Activated CD8-positive, alpha-beta T cell treated with anti-CD3 and anti-CD28 coated beads, Interleukin-2, amount 10 ng/mL, durations not matched to agents 7 days and 5 days (primary cell): ENCODE measurements around the gene TRMT2A. TPM values are rescaled to one million over a fixed set of nuclear protein-coding genes. Genes with fewer than 3 reads are reported as not detected.

Source experiments
- ATAC-seq: fragments of 150-1000 bp; cut with Tn5 transposase; one replicate; pipeline ENCODE4 v1.10.0; 2021; ENCODE audit warnings: moderate library complexity
- CTCF ChIA-PET: fragments of 350-600 bp; sonication (Branson Sonifier 250); formaldehyde crosslinking; loops from one replicate; lab custom pipeline; 2021; ENCODE audit warnings: antibody characterized with exemption; lab: Charles Lee
- POLR2A ChIA-PET: fragments of 350-600 bp; sonication (Branson Sonifier 250); formaldehyde crosslinking; loops from one replicate; lab custom pipeline; 2021; ENCODE audit warnings: antibody characterized with exemption; lab: Charles Lee
- DNase-seq: peaks from one replicate; pipeline ENCODE4 v3.0.0-alpha.2; 2020
- H3K27ac Mint-ChIP-seq: one replicate; pipeline ENCODE4 v1.8.0; 2021; ENCODE audit warnings: mild to moderate bottlenecking, mixed read lengths
- H3K27me3 Mint-ChIP-seq: one replicate; pipeline ENCODE4 v1.8.0; 2021; ENCODE audit warnings: low read depth, mixed read lengths
- H3K36me3 Mint-ChIP-seq: one replicate; pipeline ENCODE4 v1.8.0; 2021; ENCODE audit warnings: low read depth, mixed read lengths
- H3K4me1 Mint-ChIP-seq: one replicate; pipeline ENCODE4 v1.8.0; 2021; ENCODE audit warnings: low read depth, mixed read lengths
- H3K4me3 Mint-ChIP-seq: one replicate; pipeline ENCODE4 v1.8.0; 2021; ENCODE audit warnings: mild to moderate bottlenecking, mixed read lengths
- H3K9me3 Mint-ChIP-seq: one replicate; pipeline ENCODE4 v1.8.0; 2022; ENCODE audit warnings: mixed read lengths; ENCODE audit not compliant: insufficient read depth
- total RNA-seq, 2 experiments: library from RNA; stranded (reverse); gene quantifications; one replicate each; pipeline ENCODE4 v1.2.3, GENCODE V29; 2021

TRMT2A gene
- total RNA-seq, 2 experiments from 2014 or later: 92.1 to 102 TPM

- Mint-ChIP-seq H3K27ac (no peak overlapping the region), H3K36me3 (peaks cover 60% of the 10 kb centered on the region), H3K4me1 (peaks cover 37% of the 10 kb centered on the region), H3K9me3 (no peaks in the 10 kb centered on the region), H3K4me3 (no peak overlapping the region), H3K27me3 (no peaks in the 10 kb centered on the region)
- ChIA-PET CTCF (no interaction called here), POLR2A (interaction anchor here (1.2 kb wide), 1 partner anchor 33 kb away, joined by 3 read pairs; no protein-coding TSS in a partner anchor)
- ATAC-seq: no peak
- DNase-seq: no peak
Measured at GRCh38 chr22:20124083-20124787, 7.2 kb upstream of the TRMT2A start.

- no peaks in the 10 kb centered on the region for H3K27me3 Mint-ChIP-seq
- CTCF ChIA-PET: no interaction called here
- DNase-seq: no peak
- ATAC-seq: no peak
- H3K27ac Mint-ChIP-seq: no peak overlapping the region
- no peak overlapping the region for H3K4me3 Mint-ChIP-seq
- H3K9me3 Mint-ChIP-seq: no peaks in the 10 kb centered on the region
- H3K36me3 Mint-ChIP-seq: peaks cover 66% of the 10 kb centered on the region
- H3K4me1 Mint-ChIP-seq: peaks cover 39% of the 10 kb centered on the region
- POLR2A ChIA-PET: no interaction called here
Measured at GRCh38 chr22:20123366-20124082, 6.5 kb upstream of the TRMT2A start.

GRCh38 chr22:20121856-20122415 is 4.9 kb upstream of the TRMT2A start:
- Mint-ChIP-seq H3K4me3 (no peak overlapping the region), H3K36me3 (peaks cover 64% of the 10 kb centered on the region), H3K27ac (no peak overlapping the region), H3K27me3 (no peaks in the 10 kb centered on the region), H3K4me1 (peaks cover 40% of the 10 kb centered on the region), H3K9me3 (no peaks in the 10 kb centered on the region)
- ChIA-PET CTCF (interaction anchor here (0.8 kb wide), 1 partner anchor 9 kb away, joined by 3 read pairs; no protein-coding TSS in a partner anchor), POLR2A (no interaction called here)
- DNase-seq (no peak), ATAC-seq (no peak)

- peaks cover 61% of the 10 kb centered on the region for H3K4me1 Mint-ChIP-seq
- H3K27me3 Mint-ChIP-seq: no peaks in the 10 kb centered on the region
- peak overlapping the region; percentile 83 for H3K27ac Mint-ChIP-seq
- no peaks in the 10 kb centered on the region for H3K9me3 Mint-ChIP-seq
- H3K4me3 Mint-ChIP-seq: peak overlapping the region; percentile 88
- POLR2A ChIA-PET: interaction anchor here (0.8 to 1.3 kb wide), 4 partner anchors 17 to 98 kb away, joined by 3 read pairs; partner anchors contain the start of gene TANGO2
- CTCF ChIA-PET: interaction anchor here (1.4 to 4.4 kb wide), 3 partner anchors 10 to 98 kb away, joined by 3 to 28 read pairs (median 6); no protein-coding TSS in a partner anchor
- no peak for DNase-seq
- peaks cover 59% of the 10 kb centered on the region for H3K36me3 Mint-ChIP-seq
- no peak for ATAC-seq
Measured at GRCh38 chr22:20118300-20119020, 1.4 kb upstream of the TRMT2A start.

GRCh38 chr22:20117633-20118299 is 740 bp upstream of the TRMT2A start:
- ATAC-seq (peak; percentile 22), DNase-seq (peak; percentile 65)
- Mint-ChIP-seq H3K4me3 (peak overlapping the region; percentile 88), H3K27ac (peak overlapping the region; percentile 83), H3K36me3 (peaks cover 62% of the 10 kb centered on the region), H3K4me1 (peaks cover 65% of the 10 kb centered on the region), H3K9me3 (no peaks in the 10 kb centered on the region), H3K27me3 (no peaks in the 10 kb centered on the region)
- ChIA-PET POLR2A (interaction anchor here (0.8 to 1.3 kb wide), 13 partner anchors 9 to 102 kb away, joined by 3 to 7 read pairs (median 3); partner anchors contain the start of gene TANGO2), CTCF (interaction anchor here (1.2 to 4.4 kb wide), 4 partner anchors 9 to 97 kb away, joined by 3 to 28 read pairs (median 4); no protein-coding TSS in a partner anchor)

GRCh38 chr22:20116376-20116950 is 563 bp downstream of the TRMT2A start:
- CTCF ChIA-PET: interaction anchor here (0.9 to 4.4 kb wide), 3 partner anchors 8 to 21 kb away, joined by 3 to 28 read pairs (median 6); no protein-coding TSS in a partner anchor
- peaks cover 68% of the 10 kb centered on the region for H3K4me1 Mint-ChIP-seq
- peak overlapping the region; percentile 98 for H3K27ac Mint-ChIP-seq
- peak; percentile 0 for ATAC-seq
- no peaks in the 10 kb centered on the region for H3K27me3 Mint-ChIP-seq
- POLR2A ChIA-PET: interaction anchor here (0.7 to 1.3 kb wide), 10 partner anchors 8 to 96 kb away, joined by 3 to 7 read pairs (median 4); partner anchors contain the start of genes DGCR8 and TANGO2
- H3K4me3 Mint-ChIP-seq: peak overlapping the region; percentile 90
- H3K9me3 Mint-ChIP-seq: no peaks in the 10 kb centered on the region
- peak; percentile 31 for DNase-seq
- peaks cover 61% of the 10 kb centered on the region for H3K36me3 Mint-ChIP-seq

GRCh38 chr22:20115691-20116375 is 1.2 kb downstream of the TRMT2A start, which contains the start of gene RANBP1:
Gene RANBP1, plus strand, starts transcription at chr22:20116104. Its CDS starts 81 bp downstream, at chr22:20116185.
- DNase-seq (no peak), ATAC-seq (no peak)
- no peaks in the 10 kb centered on the region for H3K27me3 Mint-ChIP-seq
- H3K9me3 Mint-ChIP-seq: no peaks in the 10 kb centered on the region
- H3K4me3 Mint-ChIP-seq: peak within 1 kb of the TSS; percentile 90
- H3K4me1 Mint-ChIP-seq: peaks cover 69% of the 10 kb centered on the region
- peaks cover 64% of the 10 kb centered on the region for H3K36me3 Mint-ChIP-seq
- CTCF ChIA-PET: interaction anchor here (0.9 to 4.4 kb wide), 2 partner anchors 14 to 21 kb away, joined by 3 to 28 read pairs; no protein-coding TSS in a partner anchor
- POLR2A ChIA-PET: interaction anchor here (0.7 to 1.1 kb wide), 3 partner anchors 13 to 95 kb away, joined by 3 read pairs; partner anchors contain the start of genes DGCR8 and TANGO2
- peak within 1 kb of the TSS; percentile 98 for H3K27ac Mint-ChIP-seq

- DNase-seq: no peak
- ChIA-PET POLR2A (interaction anchor here (0.6 kb wide), 1 partner anchor 13 kb away, joined by 6 read pairs; no protein-coding TSS in a partner anchor), CTCF (no interaction called here)
- Mint-ChIP-seq H3K27me3 (no peaks in the 10 kb centered on the region), H3K9me3 (no peaks in the 10 kb centered on the region), H3K36me3 (peaks cover 64% of the 10 kb centered on the region), H3K4me3 (peak overlapping the region; percentile 90), H3K27ac (peak overlapping the region; percentile 80), H3K4me1 (peaks cover 66% of the 10 kb centered on the region)
- ATAC-seq: no peak
Measured at GRCh38 chr22:20114506-20115475, 2.2 kb downstream of the TRMT2A start.

- Mint-ChIP-seq H3K27ac (peak overlapping the region; percentile 75), H3K27me3 (no peaks in the 10 kb centered on the region), H3K9me3 (no peaks in the 10 kb centered on the region), H3K36me3 (peaks cover 57% of the 10 kb centered on the region), H3K4me1 (peaks cover 55% of the 10 kb centered on the region), H3K4me3 (no peak overlapping the region)
- DNase-seq: no peak
- no peak for ATAC-seq
- ChIA-PET POLR2A (no interaction called here), CTCF (no interaction called here)
Measured at GRCh38 chr22:20113551-20114310, 3.3 kb downstream of the TRMT2A start.
